CD4-positive, CD25-positive, alpha-beta regulatory T cell (primary cell): ENCODE results near the gene PARD3. TPM values are rescaled to one million over a fixed set of nuclear protein-coding genes. Genes with fewer than 3 reads are reported as not detected.

ENCODE experiments used
- ATAC-seq, 2 donors: fragments of 150-1000 bp; cut with Tn5 transposase; one replicate each; pipeline ENCODE4 v1.10.0; 2021; ENCODE audit warnings: low read depth in 2 of 2, moderate number of reproducible peaks in 2 of 2, moderate library complexity in 1 of 2
- DNase-seq, 3 donors: peaks; one replicate each; pipeline versions ENCODE4 v3.0.0 to v3.0.0-alpha.2; 2012 to 2022; ENCODE audit warnings: mixed read lengths in 1 of 3
- H3K27ac ChIP-seq: one replicate; pipeline ENCODE4 v1.7.0; 2013; ENCODE audit warnings: mild to moderate bottlenecking, low read length; ENCODE audit not compliant: insufficient read depth, poor library complexity, severe bottlenecking
- H3K27me3 ChIP-seq: one replicate; pipeline ENCODE4 v1.7.0; 2013; ENCODE audit warnings: low read length; ENCODE audit not compliant: control insufficient read depth, insufficient read depth
- H3K36me3 ChIP-seq: one replicate; pipeline ENCODE4 v1.7.0; 2013; ENCODE audit warnings: mild to moderate bottlenecking, low read length, moderate library complexity; ENCODE audit not compliant: control insufficient read depth, insufficient read depth
- H3K4me1 ChIP-seq: 2 replicates; pipeline ENCODE4 v1.7.0; 2013; ENCODE audit warnings: mild to moderate bottlenecking, low read length; ENCODE audit not compliant: insufficient read depth, control insufficient read depth, poor library complexity, severe bottlenecking
- H3K4me3 ChIP-seq: one replicate; pipeline ENCODE4 v1.7.0; 2013; ENCODE audit warnings: low read depth, mild to moderate bottlenecking, low read length, moderate library complexity
- H3K9me3 ChIP-seq, 2 experiments: 1 replicate in 1 of 2; 2 replicates in 1 of 2; pipeline ENCODE4 v1.7.0; 2013; ENCODE audit warnings: low read length in 2 of 2, mild to moderate bottlenecking in 1 of 2, moderate library complexity in 1 of 2; ENCODE audit not compliant: control insufficient read depth in 2 of 2
- H3K27ac Mint-ChIP-seq, 3 donors: one replicate each; pipeline ENCODE4 v1.8.0; 2020 to 2022; ENCODE audit warnings: mild to moderate bottlenecking in 3 of 3, mixed read lengths in 3 of 3, moderate library complexity in 2 of 3
- H3K27me3 Mint-ChIP-seq: one replicate; pipeline ENCODE4 v1.8.0; 2022; ENCODE audit warnings: mild to moderate bottlenecking, mixed read lengths
- H3K36me3 Mint-ChIP-seq: one replicate; pipeline ENCODE4 v1.8.0; 2020; ENCODE audit warnings: mixed read lengths
- H3K4me1 Mint-ChIP-seq, 4 donors: one replicate each; pipeline ENCODE4 v1.8.0; 2020 to 2022; ENCODE audit warnings: mixed read lengths in 4 of 4, mild to moderate bottlenecking in 1 of 4
- H3K4me3 Mint-ChIP-seq, 4 donors: one replicate each; pipeline ENCODE4 v1.8.0; 2020 to 2022; ENCODE audit warnings: mild to moderate bottlenecking in 4 of 4, mixed read lengths in 4 of 4, moderate library complexity in 3 of 4
- H3K9me3 Mint-ChIP-seq, 7 donors: one replicate each; pipeline ENCODE4 v1.8.0; 2020 to 2022; ENCODE audit warnings: mixed read lengths in 7 of 7, mild to moderate bottlenecking in 3 of 7, moderate library complexity in 2 of 7
- polyA plus RNA-seq, 4 donors: library from polyadenylated mRNA; unstranded; fragments of 300-500 nt; fragmentation: Illumina TruSeq; gene quantifications; one replicate each; pipeline ENCODE4 v1.2.3, GENCODE V29; 2021
- total RNA-seq: library from RNA; stranded (reverse); gene quantifications from one replicate; pipeline ENCODE4 v1.2.3, GENCODE V29; 2022

PARD3 gene
- total and polyA plus RNA-seq, 5 donors from 2014 or later, result 0.08 to 0.79 TPM; not detected in 3

DNA sequence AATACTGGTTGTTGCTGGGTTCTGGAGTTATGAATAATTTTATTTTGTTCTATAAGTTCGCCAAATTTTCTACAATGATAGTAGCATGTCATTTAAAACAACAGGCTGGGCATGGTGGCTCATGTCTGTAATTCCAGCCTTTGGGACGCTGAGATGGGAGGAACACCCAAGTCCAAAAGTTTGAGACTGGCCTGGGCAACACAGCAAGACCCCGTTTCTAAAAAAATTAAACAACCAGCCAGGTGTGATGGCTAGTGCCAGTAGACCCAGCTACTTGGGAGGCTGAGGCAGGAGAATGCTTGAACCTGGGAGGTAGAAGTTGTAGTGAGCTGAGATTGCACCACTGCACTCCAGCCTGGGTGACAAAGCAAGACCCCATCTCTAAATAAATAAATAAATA is 347.7 kb downstream of the PARD3 start:
- DNase-seq (no peak), ATAC-seq (no peak)
- Mint-ChIP-seq H3K27ac (no peak overlapping the region), H3K4me1 (no peaks in the 10 kb centered on the region), H3K36me3 (no peaks in the 10 kb centered on the region), H3K27me3 (no peaks in the 10 kb centered on the region), H3K4me3 (no peak overlapping the region), H3K9me3 (peaks cover 0 to 1% (median 0%) of the 10 kb centered on the region in 7 donors)
- Histone ChIP-seq H3K4me3 (no peak overlapping the region), H3K9me3 (no peaks in the 10 kb centered on the region), H3K36me3 (no peaks in the 10 kb centered on the region), H3K27me3 (no peaks in the 10 kb centered on the region), H3K4me1 (no peaks in the 10 kb centered on the region), H3K27ac (no peak overlapping the region)

DNA sequence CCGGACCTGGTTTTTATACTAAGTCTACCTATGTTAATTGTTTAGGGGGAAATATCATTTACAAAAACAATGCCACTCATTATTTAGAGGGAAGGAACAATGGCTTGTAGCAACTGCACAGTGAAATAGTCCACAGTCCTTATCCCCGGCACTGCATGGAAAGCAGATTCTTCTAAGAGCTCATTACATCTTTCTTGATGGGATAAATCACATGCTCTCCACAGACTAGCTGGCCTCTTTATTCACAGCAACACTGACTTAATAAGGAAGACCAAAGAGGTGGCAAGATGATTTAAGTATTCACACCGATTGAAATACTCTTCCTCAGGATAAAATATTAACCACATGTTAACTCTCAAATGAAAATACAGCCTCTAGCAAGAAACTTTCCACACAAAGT is 349.4 kb downstream of the PARD3 start:
- DNase-seq (no peak), ATAC-seq (no peak)
- Histone ChIP-seq H3K9me3 (no peaks in the 10 kb centered on the region), H3K36me3 (no peaks in the 10 kb centered on the region), H3K27me3 (no peaks in the 10 kb centered on the region), H3K4me1 (no peaks in the 10 kb centered on the region), H3K4me3 (no peak overlapping the region), H3K27ac (no peak overlapping the region)
- no peaks in the 10 kb centered on the region for H3K36me3 Mint-ChIP-seq
- no peak overlapping the region for H3K27ac Mint-ChIP-seq
- peaks cover 0 to 1% (median 0%) of the 10 kb centered on the region in 7 donors for H3K9me3 Mint-ChIP-seq
- no peak overlapping the region for H3K4me3 Mint-ChIP-seq
- H3K4me1 Mint-ChIP-seq, result no peaks in the 10 kb centered on the region
- no peaks in the 10 kb centered on the region for H3K27me3 Mint-ChIP-seq

DNA sequence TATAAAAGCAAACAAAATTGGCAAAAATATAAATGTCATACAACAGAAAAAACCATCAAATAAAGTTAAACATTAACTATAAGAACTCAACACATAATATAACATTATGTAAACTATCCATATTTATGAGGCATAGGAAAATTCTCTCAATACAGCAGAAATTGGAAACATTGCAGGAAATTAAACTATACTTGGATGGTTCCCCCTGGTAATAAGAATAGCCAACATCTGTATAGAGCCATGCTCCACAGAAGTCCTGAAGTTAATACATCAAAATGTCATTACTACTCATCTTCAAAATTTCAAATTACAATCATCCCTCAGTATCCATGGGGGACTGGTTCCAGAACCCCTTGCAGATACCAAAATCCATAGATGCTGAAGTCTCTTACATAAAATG is 350.5 kb downstream of the PARD3 start:
- Histone ChIP-seq H3K27me3 (no peaks in the 10 kb centered on the region), H3K9me3 (no peaks in the 10 kb centered on the region), H3K27ac (no peak overlapping the region), H3K36me3 (no peaks in the 10 kb centered on the region), H3K4me3 (no peak overlapping the region), H3K4me1 (no peaks in the 10 kb centered on the region)
- Mint-ChIP-seq H3K27me3 (no peaks in the 10 kb centered on the region), H3K36me3 (no peaks in the 10 kb centered on the region), H3K4me1 (no peaks in the 10 kb centered on the region), H3K27ac (no peak overlapping the region), H3K9me3 (no peaks in the 10 kb centered on the region), H3K4me3 (no peak overlapping the region)
- no peak for ATAC-seq
- DNase-seq, result no peak

DNA sequence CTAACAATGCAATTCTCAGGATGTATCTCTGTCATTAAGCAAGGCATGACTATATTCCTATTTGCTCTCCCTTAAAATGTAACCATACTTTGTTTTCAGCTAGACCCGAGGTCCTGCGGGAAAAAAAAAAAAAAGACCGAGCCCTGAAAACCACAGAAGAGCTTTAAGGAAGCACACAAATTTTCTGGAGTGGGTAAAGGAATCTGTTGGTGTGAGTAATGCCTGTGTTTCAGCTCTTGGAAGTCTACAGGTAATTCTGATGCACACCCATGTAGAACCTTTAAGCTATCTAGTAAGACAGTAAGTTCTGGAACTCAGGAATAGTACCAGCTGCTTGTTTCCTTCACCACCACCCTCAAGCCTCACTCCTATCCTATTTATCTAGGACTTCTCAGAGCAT is 351.1 kb downstream of the PARD3 start:
- no peaks in the 10 kb centered on the region for H3K36me3 Mint-ChIP-seq
- DNase-seq (no peak), ATAC-seq (no peak)
- H3K27me3 Mint-ChIP-seq, result no peaks in the 10 kb centered on the region
- Histone ChIP-seq H3K27ac (no peak overlapping the region), H3K36me3 (no peaks in the 10 kb centered on the region), H3K4me1 (no peaks in the 10 kb centered on the region), H3K4me3 (no peak overlapping the region), H3K27me3 (no peaks in the 10 kb centered on the region), H3K9me3 (no peaks in the 10 kb centered on the region)
- H3K9me3 Mint-ChIP-seq, result peaks cover 0 to 1% (median 0%) of the 10 kb centered on the region in 7 donors
- H3K27ac Mint-ChIP-seq, result no peak overlapping the region
- H3K4me3 Mint-ChIP-seq, result no peak overlapping the region
- H3K4me1 Mint-ChIP-seq, result no peaks in the 10 kb centered on the region

DNA sequence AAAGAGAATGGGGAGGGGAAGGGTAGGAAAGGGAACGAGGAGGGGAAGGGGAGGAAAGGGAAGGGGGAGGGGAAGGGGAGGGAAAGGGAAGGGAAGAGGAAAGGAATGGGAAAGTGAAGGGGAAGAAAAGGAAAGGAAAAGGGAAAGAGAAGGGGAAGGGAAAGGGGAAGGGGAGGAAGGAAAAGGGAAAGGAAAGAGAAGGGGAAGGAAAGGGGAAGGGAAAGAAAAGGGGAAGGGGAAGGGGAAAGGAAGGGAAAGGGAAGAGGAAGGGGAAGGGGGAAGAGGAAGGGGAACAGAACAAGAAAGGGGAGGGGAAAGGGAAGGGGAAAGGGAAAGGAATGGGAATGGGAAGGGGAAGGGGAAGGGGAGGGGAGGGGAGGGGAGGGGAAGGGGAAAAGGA is 352.1 kb downstream of the PARD3 start:
- Mint-ChIP-seq H3K27me3 (no peaks in the 10 kb centered on the region), H3K4me3 (no peak overlapping the region), H3K36me3 (no peaks in the 10 kb centered on the region), H3K4me1 (no peaks in the 10 kb centered on the region), H3K27ac (peak overlapping the region in 1 of 3 donors; percentile 83), H3K9me3 (peaks cover 0 to 1% (median 0%) of the 10 kb centered on the region in 7 donors)
- Histone ChIP-seq H3K4me3 (no peak overlapping the region), H3K27ac (no peak overlapping the region), H3K27me3 (no peaks in the 10 kb centered on the region), H3K9me3 (no peaks in the 10 kb centered on the region), H3K4me1 (no peaks in the 10 kb centered on the region), H3K36me3 (no peaks in the 10 kb centered on the region)
- DNase-seq (no peak), ATAC-seq (no peak)

DNA sequence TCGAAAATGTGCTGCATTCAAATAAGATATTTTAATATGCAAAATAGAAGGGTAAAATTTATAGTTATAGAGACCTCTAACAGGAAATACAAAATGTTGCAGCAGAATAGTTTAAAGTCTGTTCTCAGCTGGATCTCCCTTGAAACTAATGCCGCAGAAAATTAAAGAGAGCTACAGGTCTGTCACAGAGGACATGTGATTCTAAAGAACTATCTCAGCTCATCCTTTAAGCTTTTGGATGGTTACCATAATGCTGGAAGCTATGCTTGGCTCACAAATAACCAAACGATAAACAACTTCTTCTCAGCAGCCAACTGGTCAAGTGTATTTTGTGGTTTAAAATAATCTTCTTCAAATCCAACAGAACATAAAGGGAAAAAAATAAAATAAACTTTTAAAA is 353.0 kb downstream of the PARD3 start:
- Mint-ChIP-seq H3K4me1 (no peaks in the 10 kb centered on the region), H3K27ac (no peak overlapping the region), H3K36me3 (no peaks in the 10 kb centered on the region), H3K4me3 (no peak overlapping the region), H3K27me3 (no peaks in the 10 kb centered on the region), H3K9me3 (peaks cover 0 to 1% (median 0%) of the 10 kb centered on the region in 7 donors)
- ATAC-seq (no peak), DNase-seq (no peak)
- Histone ChIP-seq H3K27me3 (no peaks in the 10 kb centered on the region), H3K4me3 (no peak overlapping the region), H3K9me3 (no peaks in the 10 kb centered on the region), H3K27ac (no peak overlapping the region), H3K36me3 (no peaks in the 10 kb centered on the region), H3K4me1 (no peaks in the 10 kb centered on the region)

DNA sequence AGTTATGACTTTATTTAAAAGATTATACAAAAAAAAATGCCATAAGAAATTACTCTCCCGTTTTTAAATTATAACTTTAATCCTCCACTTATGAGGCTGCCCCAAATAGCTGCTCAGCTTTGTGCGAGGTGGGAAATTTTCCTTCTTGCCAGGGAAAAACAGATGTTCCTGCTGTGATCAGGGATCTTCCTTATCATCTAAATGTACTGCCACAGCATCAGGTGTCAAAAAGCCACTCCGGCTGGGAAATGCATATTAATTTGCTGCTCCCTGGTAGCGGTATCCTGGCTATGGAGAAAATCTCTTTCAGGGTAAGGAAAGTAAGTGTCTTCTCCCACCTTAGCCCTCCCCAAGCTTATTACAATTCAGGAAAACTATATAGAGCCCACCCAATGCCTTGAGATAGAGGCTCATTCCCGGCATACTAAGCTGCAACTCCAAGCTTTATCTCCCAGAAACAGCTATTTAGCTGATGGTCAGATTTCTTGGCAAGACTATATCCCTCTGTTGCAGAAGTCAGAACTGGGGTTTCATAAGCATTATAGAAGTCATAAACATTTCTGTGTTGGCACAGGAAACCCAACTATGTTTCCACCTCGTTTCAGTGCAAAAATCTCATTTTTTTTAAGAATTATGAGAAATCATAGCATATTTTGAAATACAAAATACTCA is 360.4 kb downstream of the PARD3 start:
- Mint-ChIP-seq H3K9me3 (peaks cover 0 to 2% (median 0%) of the 10 kb centered on the region in 7 donors), H3K27me3 (no peaks in the 10 kb centered on the region), H3K4me1 (no peaks in the 10 kb centered on the region), H3K4me3 (no peak overlapping the region), H3K36me3 (no peaks in the 10 kb centered on the region), H3K27ac (no peak overlapping the region)
- Histone ChIP-seq H3K4me1 (no peaks in the 10 kb centered on the region), H3K9me3 (no peaks in the 10 kb centered on the region), H3K4me3 (no peak overlapping the region), H3K27ac (no peak overlapping the region), H3K36me3 (no peaks in the 10 kb centered on the region), H3K27me3 (no peaks in the 10 kb centered on the region)
- DNase-seq, result no peak
- ATAC-seq, result no peak

DNA sequence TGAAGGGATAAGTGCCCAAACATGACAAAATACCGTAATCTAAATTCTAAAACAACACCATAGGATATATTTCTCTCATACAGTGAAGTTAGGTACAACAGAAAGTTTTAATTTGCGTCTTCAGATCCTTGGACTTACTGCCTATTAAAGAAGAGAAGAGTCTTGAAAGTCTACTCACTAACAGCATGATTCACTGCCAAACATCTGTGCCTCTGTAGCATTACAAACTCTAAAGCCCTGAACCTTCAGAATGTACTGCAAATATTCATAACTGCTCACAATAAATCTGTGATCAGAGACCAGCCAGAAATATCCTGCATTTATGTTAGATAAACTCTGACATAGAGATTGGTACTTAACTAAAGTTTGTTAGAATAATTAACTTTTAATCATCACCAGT is 365.3 kb downstream of the PARD3 start:
- Mint-ChIP-seq H3K36me3 (no peaks in the 10 kb centered on the region), H3K9me3 (peaks cover 0 to 2% (median 0%) of the 10 kb centered on the region in 7 donors), H3K27ac (no peak overlapping the region), H3K27me3 (no peaks in the 10 kb centered on the region), H3K4me1 (no peaks in the 10 kb centered on the region), H3K4me3 (no peak overlapping the region)
- Histone ChIP-seq H3K4me3 (no peak overlapping the region), H3K27ac (no peak overlapping the region), H3K27me3 (no peaks in the 10 kb centered on the region), H3K9me3 (no peaks in the 10 kb centered on the region), H3K36me3 (no peaks in the 10 kb centered on the region), H3K4me1 (no peaks in the 10 kb centered on the region)
- ATAC-seq (no peak), DNase-seq (no peak)
